GM23338 (cell line): ENCODE results near the gene FAM217B.
"Not testable (repeated sequence)": the region's sequence is repeated elsewhere in the genome, so short reads cannot be mapped to it uniquely, and the experiment has no call there.

Experiments
- CREB1 ChIP-seq: fragments of 250-450 bp; sonication (Bioruptor Pico); IDR thresholded peaks from 2 replicates; pipeline ENCODE4 v1.5.0; 2020; ENCODE audit warnings: low read depth, mild to moderate bottlenecking, moderate library complexity
- CTCF ChIP-seq, 2 experiments: fragments of 200-600 bp in 1 of 2; sonication (generic) in 1 of 2; conservative IDR thresholded peaks; 2 replicates each; pipeline versions ENCODE4 v1.5.1 to v1.6.1; 2016 to 2017; ENCODE audit warnings: antibody characterized with exemption in 2 of 2, low read depth in 2 of 2, mild to moderate bottlenecking in 2 of 2, moderate library complexity in 1 of 2
- EZH2 ChIP-seq: fragments of 200-600 bp; sonication (generic); IDR thresholded peaks from one replicate; pipeline ENCODE4 v1.8.0; 2017; ENCODE audit warnings: antibody characterized with exemption, mild to moderate bottlenecking, low read depth; ENCODE audit not compliant: unreplicated experiment
- POLR2AphosphoS5 ChIP-seq: IDR thresholded peaks from 2 replicates; pipeline ENCODE4 v1.6.1; 2016; ENCODE audit warnings: antibody characterized with exemption, low read depth

GRCh38 chr20:59957568-59957967, 17.4 kb downstream of the FAM217B start:
- not testable (repeated sequence) for TF ChIP-seq CTCF (conservative IDR thresholded peaks at IDR 0.05; ENCODE audit: low read depth in 2 of 2); EZH2; CREB1 (CRISPR knock-in tag); POLR2AphosphoS5
